ENCODE results near the gene ARRB2. TPM values are rescaled to one million over a fixed set of nuclear protein-coding genes. Genes with fewer than 3 reads are reported as not detected.

The ARRB2 gene
- total RNA-seq, 1 experiment from 2014 or later: 75.3 TPM

DNA sequence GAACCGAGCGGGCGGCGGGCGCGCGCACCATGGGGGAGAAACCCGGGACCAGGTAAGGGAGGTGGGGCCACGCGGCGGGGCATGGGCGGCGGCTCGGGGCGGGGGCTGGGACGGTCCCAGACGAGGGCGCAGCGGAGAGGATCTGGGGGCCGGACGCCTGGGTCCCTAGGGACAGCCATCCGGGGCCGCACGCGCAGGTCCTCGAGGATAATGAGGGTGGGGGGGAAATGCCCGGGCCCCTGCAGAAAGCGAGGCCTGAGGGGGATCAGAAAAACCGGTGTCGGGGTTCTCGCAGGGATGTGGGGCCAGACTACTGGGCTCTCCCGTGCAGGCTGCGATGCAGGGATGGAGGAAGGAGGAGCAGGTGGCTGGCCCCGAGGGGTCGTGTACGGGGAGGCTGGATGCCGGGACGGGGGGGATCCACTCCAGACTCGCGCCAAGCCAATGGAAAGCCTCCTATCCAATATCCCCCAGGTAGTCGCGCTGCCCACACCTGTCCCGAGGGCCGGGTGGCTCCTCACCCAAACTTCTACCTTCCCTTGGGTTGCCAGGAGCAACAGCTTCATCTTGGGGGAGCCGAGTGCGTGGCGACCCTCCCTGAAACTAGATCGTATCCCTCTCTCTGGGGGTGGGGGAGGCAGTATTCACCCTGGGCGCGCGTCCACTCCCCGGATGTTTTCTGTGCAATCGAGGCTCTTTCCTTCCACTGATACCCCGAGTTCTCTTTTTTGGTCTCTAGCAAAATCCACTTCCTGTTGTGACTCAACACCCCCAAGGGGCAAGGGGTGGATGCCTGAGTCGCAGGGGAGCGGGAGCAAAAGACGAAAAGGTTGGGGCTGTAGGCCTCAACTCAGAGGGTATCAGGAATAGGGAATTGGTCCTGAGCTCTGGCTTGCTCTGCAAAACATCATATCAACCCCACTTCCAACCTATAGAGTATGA, 532 bp downstream of the ARRB2 start:
- Histone ChIP-seq H4K91ac (ENCODE audit: insufficient read length, low read depth, low read length) (no peak overlapping the region), H2BK5ac (ENCODE audit: insufficient read length, low read length) (no peak overlapping the region), H2BK12ac (ENCODE audit: insufficient read length, low read depth, low read length) (no peak overlapping the region), H3K23me2 (ENCODE audit: insufficient read length, low read depth, low read length, poor library complexity, severe bottlenecking) (peaks cover 12% of the 10 kb centered on the region), H3K56ac (ENCODE audit: insufficient read length, low read depth, low read length) (no peak overlapping the region), H3K79me1 (ENCODE audit: insufficient read depth, low read depth, low read length, poor library complexity, severe bottlenecking) (no peaks in the 10 kb centered on the region), H4K5ac (ENCODE audit: insufficient read length, low read depth, low read length) (no peak overlapping the region), H4K20me1 (ENCODE audit: control insufficient read depth, insufficient read depth, insufficient read length) (no peaks in the 10 kb centered on the region), H3K18ac (ENCODE audit: insufficient read length, low read depth, low read length) (no peak overlapping the region), H3T11ph (ENCODE audit: low read length) (no peak overlapping the region), H3K14ac (ENCODE audit: insufficient read depth, low read length) (peak overlapping the region; percentile 69), H3K4me1 (ENCODE audit: insufficient read depth, low read length) (no peaks in the 10 kb centered on the region), H3K27ac (ENCODE audit: insufficient read length, low read depth, low read length) (no peak overlapping the region), H2BK20ac (ENCODE audit: low read depth, low read length, poor library complexity, severe bottlenecking) (no peak overlapping the region), H3K4ac (ENCODE audit: low read depth, low read length) (no peak overlapping the region), H2AFZ (ENCODE audit: low read length) (no peak overlapping the region), H3K23ac (ENCODE audit: insufficient read length, low read depth, low read length) (no peak overlapping the region), H2BK120ac (ENCODE audit: low read depth, low read length, poor library complexity, severe bottlenecking) (no peak overlapping the region), H2BK15ac (ENCODE audit: low read depth, low read length) (no peak overlapping the region; the same call in 1 of the 2 replicates), H3K9ac (ENCODE audit: extremely low read depth, insufficient read length, low read length) (peak overlapping the region; percentile 52), H3K4me2 (ENCODE audit: insufficient read depth, insufficient read length, low read length) (peak overlapping the region; percentile 65), H4K8ac (replicated peaks; ENCODE audit: insufficient read length, low read depth, low read length) (no peak overlapping the region), H3K27me3 (ENCODE audit: insufficient read depth, low read length) (no peaks in the 10 kb centered on the region), H2AK5ac (ENCODE audit: insufficient read length, low read length) (no peak overlapping the region), H3K9me3 (ENCODE audit: control insufficient read depth, low read depth, low read length) (no peaks in the 10 kb centered on the region), H3K79me2 (ENCODE audit: insufficient read depth, low read length) (no peaks in the 10 kb centered on the region; the same call in 1 of the 2 replicates)
- Mint-ChIP-seq H3K27ac (peak overlapping the region in 1 of 3 experiments; percentile 79; a peak in 1 of 7 replicates), H3K27me3 (ENCODE audit: low read depth) (peaks cover 6% of the 10 kb centered on the region), H3K36me3 (ENCODE audit: insufficient read depth in 1 of 3, low read depth in 3 of 3) (peaks cover 8 to 15% (median 14%) of the 10 kb centered on the region in 3 experiments; a peak in 6 of 7 replicates), H3K4me1 (peaks cover 20 to 28% of the 10 kb centered on the region in 2 experiments), H3K4me3 (peak overlapping the region; percentile 80 to 81), H3K9me3 (peaks cover 0 to 4% of the 10 kb centered on the region in 2 experiments; a peak in 3 of 5 replicates)
- TF ChIP-seq, protein P1, sequence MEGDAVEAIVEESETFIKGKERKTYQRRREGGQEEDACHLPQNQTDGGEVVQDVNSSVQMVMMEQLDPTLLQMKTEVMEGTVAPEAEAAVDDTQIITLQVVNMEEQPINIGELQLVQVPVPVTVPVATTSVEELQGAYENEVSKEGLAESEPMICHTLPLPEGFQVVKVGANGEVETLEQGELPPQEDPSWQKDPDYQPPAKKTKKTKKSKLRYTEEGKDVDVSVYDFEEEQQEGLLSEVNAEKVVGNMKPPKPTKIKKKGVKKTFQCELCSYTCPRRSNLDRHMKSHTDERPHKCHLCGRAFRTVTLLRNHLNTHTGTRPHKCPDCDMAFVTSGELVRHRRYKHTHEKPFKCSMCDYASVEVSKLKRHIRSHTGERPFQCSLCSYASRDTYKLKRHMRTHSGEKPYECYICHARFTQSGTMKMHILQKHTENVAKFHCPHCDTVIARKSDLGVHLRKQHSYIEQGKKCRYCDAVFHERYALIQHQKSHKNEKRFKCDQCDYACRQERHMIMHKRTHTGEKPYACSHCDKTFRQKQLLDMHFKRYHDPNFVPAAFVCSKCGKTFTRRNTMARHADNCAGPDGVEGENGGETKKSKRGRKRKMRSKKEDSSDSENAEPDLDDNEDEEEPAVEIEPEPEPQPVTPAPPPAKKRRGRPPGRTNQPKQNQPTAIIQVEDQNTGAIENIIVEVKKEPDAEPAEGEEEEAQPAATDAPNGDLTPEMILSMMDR (conservative IDR thresholded peaks at IDR 0.05): no peak
- no CpG with 5 or more reads among the region's 57 CpGs for WGBS (ENCODE audit: extremely low coverage, insufficient read length, low lambda C conversion rate)
- DNase-seq: no peak
